Forelimb muscle (tissue), 1 donor: Measurements from ENCODE around the gene CCL14. TPM values are rescaled to one million over a fixed set of nuclear protein-coding genes. Genes with fewer than 3 reads are reported as not detected.
"Not testable (repeated sequence)": the region's sequence is repeated elsewhere in the genome, so short reads cannot be mapped to it uniquely, and the experiment has no call there.

Source experiments
- DNase-seq: peaks from one replicate; pipeline ENCODE4 v3.0.0-alpha.2; 2013; ENCODE audit warnings: low read depth
- polyA plus RNA-seq: library from polyadenylated mRNA; unstranded; fragments of 120-200 nt; gene quantifications from one replicate; pipeline ENCODE4 v1.2.1, GENCODE V29; 2013; ENCODE audit not compliant: insufficient read length

The CCL14 gene
- polyA plus RNA-seq, 1 donor: 34.6 TPM

- DNase-seq: no peak
Measured at GRCh38 chr17:35942588-35943186, 43.8 kb downstream of the CCL14 start.

DNA sequence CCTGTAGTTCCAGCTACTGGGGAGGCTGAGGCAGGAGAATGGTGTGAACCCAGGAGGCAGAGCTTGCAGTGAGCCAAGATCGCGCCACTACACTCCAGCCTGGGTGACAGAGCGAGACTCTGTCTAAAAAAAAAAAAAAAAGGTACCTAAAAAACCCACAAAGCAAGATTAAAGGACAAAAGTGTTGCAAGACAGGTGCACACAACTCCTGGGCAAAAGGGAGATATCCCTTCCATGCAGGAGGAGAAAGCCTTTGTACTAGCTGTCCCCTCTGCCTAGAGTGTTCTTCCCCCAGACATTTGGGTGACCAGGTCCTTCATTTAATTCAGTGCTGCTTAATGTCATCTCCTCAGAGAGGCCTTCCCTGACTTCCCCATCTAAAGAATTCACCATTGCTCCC, 48.0 kb downstream of the CCL14 start:
- not testable (repeated sequence) for DNase-seq

DNA sequence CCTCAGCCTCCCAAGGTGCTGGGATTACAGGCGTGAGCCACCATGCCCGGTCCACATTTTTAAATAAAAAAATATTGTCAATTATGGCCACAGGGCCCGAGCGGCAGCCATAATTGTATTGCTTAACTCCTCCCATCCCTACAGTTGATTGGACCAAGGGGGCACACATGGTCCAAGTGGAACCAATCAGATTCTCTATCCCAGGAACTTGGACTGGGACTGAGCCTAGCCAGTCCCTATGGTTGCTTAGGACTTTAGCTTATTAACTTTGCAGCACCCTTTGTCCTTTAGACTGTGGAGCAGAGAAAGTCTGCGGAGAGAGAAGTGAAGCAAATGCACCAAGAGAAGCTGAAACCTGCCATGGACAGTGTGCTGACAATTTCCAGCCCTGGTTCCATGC, 50.5 kb downstream of the CCL14 start:
- DNase-seq: no peak

DNA sequence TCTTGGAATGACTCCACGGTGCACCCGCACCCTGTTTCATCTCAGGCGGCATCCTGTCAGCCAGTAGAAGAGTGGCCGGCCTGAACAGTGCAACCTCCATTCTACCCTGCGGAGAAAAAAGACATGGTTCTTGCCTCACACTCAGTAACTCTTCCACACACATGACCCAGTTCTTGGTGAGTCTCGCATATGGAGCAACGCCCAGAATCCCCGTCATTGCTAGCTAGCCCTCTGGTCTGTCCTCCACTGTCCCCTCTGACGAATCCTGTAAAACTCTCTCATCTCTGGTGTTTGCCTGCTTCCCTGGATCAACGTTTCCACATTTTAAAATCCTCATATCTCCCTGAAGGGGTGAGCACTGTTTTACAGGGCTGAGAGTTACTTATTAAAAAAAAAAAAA, 51.8 kb downstream of the CCL14 start:
- no peak for DNase-seq

Other genes starting within 250 kb of the CCL14 start
- gene GAS2L2, start 233.5 kb downstream of the CCL14 start, polyA plus RNA-seq: not detected
- gene C17orf50, start 225.8 kb downstream of the CCL14 start, polyA plus RNA-seq: not detected
- 3.6 TPM for gene MMP28, start 191.1 kb downstream of the CCL14 start, polyA plus RNA-seq
- 110 TPM for gene TAF15, start 177.2 kb downstream of the CCL14 start, polyA plus RNA-seq
- gene HEATR9, start 117.8 kb downstream of the CCL14 start, polyA plus RNA-seq: 0.10 TPM
- 1.2 TPM for gene CCL5, start 106.4 kb downstream of the CCL14 start, polyA plus RNA-seq
- 0.28 TPM for gene RDM1, start 56.0 kb downstream of the CCL14 start, polyA plus RNA-seq
- gene LYZL6, start 43.0 kb downstream of the CCL14 start, polyA plus RNA-seq: not detected
- 0.39 TPM for gene CCL16, start 5.2 kb downstream of the CCL14 start, polyA plus RNA-seq
- not detected for gene CCL15, start 14.8 kb upstream of the CCL14 start, polyA plus RNA-seq
- gene CCL23, start 31.2 kb upstream of the CCL14 start, polyA plus RNA-seq: not detected
- not detected for gene CCL18, start 77.5 kb upstream of the CCL14 start, polyA plus RNA-seq
- 3.1 TPM for gene CCL3, start 103.4 kb upstream of the CCL14 start, polyA plus RNA-seq
- gene CCL4, start 117.1 kb upstream of the CCL14 start, polyA plus RNA-seq: 0.76 TPM
- gene TBC1D3B, start 189.9 kb upstream of the CCL14 start, polyA plus RNA-seq: 14.6 TPM
- gene CCL3L1, start 210.0 kb upstream of the CCL14 start, polyA plus RNA-seq: 0.43 TPM
- gene CCL4L2, start 224.3 kb upstream of the CCL14 start, polyA plus RNA-seq: 0.65 TPM